Right hindlimb (tissue), 1 donor: ENCODE results near the gene GUCY2F.

Source experiments
- DNase-seq: peaks from one replicate; pipeline ENCODE4 v3.0.0-alpha.2; 2018

Gene GUCY2F

DNA sequence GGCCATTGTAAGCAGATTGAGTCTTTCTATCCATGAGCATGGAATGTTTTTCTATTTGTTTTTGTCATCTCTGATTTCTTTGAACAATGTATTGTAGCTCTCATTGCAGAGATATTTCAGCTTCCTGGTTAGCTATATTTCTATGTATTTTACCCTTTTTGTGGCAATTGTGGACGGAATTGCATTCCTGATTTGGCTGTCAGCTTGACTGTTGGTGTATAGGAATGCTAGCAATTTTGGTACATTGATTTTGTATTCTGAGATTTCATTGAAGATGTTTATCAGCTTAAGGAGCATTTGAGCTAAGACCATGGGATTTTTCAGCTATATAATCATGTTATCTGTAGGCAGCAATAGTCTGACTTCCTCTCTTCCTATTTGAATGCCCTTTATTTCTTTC lies 154.6 kb downstream of the GUCY2F start:
- DNase-seq = no peak
